ENCODE measurements around the gene NUBP1.
"Not testable (repeated sequence)": the region's sequence is repeated elsewhere in the genome, so short reads cannot be mapped to it uniquely, and the experiment has no call there.

NUBP1 gene

DNA sequence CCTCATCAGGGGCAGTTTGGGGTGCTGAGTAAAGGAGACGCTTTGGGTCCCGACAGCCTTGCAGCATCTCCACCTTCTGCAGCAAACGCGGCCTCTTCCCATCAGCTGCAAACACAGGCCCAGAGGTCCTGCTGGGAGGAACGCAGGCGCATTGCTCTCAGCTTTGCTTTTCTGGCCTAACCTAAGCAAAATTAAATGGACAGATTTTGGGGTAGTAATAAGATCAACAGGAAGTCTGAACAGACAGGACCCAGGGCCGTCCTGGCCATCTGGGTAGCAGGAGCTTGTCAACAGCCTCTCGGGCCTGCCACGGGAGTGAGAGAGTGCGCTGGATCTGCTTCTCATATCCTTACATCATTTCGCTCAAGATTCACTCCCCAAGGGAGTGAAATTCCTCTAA, 7.2 kb downstream of the NUBP1 start:
- DNase-seq (ENCODE audit: low read depth in 3 of 3, low spot score in 1 of 3), result no peak

DNA sequence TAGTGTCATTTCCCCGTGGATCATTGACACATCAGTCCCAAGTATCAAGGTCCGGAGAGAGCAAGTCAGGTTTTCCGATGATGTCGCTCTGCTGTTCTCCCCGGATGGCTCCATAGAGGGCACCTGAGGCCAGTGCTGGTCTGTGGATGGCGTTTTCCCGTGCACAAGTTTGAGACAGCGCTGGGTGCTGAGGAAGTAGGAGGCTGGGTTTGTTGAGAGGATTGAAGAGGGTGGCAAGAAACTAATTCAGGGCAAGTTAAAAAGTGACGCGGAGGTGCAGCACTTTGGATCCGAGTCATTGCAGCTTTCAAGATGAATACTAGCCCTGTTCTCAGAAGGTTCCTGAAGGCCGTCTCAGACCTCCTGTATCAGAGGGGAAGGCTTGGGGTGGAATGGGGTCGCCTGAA, 7.7 kb downstream of the NUBP1 start:
- no peak for DNase-seq (ENCODE audit: low read depth in 3 of 3, low spot score in 1 of 3)

DNA sequence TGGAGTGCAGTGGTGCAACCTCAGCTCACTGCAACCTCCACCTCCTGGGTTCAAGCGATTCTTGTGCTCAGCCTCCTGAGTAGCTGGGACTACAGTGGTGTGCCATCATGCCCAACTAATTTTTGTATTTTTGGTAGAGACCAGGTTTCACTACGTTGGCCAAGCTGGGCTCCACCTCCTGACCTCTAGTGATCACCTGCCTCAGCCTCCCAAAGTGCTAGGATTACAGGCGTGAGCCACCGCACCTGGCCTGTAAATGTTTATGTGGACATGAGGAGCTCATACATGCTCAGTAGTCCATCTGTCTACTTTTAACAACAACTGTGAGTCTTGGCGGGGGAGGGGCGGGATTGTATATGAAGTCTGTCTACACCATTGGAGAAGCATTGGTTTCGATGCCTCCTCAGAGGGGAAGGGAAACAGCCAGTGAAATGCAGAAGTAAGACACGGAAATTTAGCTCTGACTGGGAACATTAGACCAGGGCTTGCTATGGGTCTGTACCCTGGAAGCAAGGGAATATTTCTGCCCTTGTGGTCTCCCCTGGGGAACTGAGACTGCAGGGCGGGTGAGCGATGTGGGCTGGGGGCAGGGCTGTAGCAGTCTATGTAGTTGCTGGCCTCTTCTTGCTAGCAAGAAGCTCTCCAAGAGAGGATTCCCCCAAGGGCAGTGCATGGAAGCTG, 9.3 kb downstream of the NUBP1 start:
- DNase-seq (ENCODE audit: low read depth in 3 of 3, low spot score in 1 of 3), result no peak

DNA sequence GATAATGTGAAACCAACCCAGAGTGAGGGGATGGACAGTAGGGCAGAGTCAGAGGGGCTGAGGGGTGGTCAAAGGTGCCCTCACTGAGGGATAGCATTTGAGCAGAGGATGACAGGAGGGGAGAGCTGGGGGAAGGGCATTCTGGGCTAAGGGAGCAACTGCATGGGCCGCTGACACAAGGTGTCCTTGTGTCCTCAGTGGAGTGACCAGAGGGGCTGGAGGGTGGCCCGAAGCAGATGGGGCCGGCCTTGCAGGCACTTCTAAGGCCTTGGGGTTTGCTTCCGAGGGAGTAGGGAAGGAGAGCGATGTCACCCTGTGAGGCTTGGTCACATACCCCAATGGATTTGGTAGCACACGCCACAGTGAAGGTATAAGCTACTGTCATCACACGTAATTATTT, 10.0 kb downstream of the NUBP1 start:
- no peak for DNase-seq (ENCODE audit: low read depth in 3 of 3, low spot score in 1 of 3)

DNA sequence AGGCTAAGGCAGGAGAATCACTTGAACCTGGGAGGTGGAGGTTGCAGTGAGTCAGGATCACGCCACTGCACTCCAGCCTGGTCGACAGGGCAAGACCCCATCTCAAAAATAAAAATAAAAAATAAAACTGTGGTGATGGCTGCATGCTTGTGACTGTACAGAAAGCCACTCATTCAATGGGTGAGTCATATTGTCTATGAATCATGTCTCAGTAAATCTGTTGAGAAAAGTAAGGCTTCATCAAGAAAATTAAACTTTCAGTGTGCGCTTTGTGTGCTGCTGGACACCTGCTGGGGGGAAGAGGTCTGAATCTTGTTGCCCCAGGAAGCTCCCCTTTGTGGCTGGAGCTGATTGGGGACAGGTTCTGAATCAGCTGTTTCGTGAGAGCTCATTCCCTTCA, 11.3 kb downstream of the NUBP1 start:
- no peak for DNase-seq (ENCODE audit: low read depth in 3 of 3, low spot score in 1 of 3)

DNA sequence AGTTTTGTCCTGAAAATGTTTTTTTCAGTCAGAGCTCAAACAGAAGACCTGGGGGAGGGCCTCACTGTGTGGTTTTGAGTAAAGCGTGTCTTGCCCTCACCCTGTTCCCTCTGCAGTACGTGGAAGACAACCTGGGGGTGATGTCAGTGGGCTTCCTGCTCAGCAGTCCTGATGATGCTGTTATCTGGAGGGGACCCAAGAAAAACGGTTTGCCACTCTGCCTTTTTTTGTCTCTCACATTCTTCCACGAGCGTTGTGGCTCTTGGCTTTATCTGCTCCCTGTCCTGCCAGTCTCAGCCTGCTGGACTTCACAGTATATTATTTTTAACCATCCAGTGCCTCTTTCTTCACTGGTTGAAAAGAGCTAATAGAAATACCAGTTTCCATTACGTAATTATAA, 12.9 kb downstream of the NUBP1 start:
- DNase-seq (ENCODE audit: low read depth in 3 of 3, low spot score in 1 of 3), result no peak

DNA sequence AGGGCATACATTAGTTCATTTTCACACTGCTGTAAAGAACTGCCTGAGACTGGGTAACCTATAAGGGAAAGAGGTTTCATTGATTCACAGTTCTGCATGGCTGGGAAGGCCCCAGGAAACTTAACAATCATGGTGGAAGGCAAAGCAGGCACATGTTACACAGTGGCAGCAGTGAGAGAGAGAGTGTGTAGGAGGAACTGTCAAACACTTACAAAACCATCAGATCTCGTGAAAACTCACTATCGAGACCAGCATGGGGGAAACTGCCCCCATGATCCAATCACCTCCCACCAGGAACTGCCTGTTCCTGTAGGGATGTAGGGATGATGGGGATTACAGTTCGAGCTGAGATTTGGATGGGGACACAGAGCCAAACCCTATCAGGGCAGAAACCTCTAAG, 17.2 kb downstream of the NUBP1 start:
- DNase-seq (ENCODE audit: low read depth in 3 of 3, low spot score in 1 of 3), result no peak

DNA sequence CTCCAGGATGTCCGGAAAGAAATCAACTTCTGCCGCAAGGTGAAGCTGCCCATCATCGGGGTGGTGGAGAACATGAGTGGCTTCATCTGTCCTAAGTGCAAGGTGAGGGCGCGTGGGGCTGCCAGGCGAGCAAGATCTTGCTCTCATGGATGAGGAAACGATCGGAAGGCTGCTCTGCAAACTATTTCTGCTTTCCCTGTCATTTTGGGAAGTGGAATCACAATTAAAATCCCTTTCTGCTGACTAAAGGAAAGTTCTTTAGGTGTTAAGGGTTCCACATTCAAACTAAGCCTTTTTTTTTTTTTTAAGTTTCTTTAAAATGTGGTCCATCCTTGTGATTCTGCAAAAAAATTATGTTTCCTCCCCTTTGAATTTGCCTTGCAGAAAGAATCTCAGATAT, 17.7 kb downstream of the NUBP1 start:
- DNase-seq (ENCODE audit: low read depth in 3 of 3, low spot score in 1 of 3), result no peak

DNA sequence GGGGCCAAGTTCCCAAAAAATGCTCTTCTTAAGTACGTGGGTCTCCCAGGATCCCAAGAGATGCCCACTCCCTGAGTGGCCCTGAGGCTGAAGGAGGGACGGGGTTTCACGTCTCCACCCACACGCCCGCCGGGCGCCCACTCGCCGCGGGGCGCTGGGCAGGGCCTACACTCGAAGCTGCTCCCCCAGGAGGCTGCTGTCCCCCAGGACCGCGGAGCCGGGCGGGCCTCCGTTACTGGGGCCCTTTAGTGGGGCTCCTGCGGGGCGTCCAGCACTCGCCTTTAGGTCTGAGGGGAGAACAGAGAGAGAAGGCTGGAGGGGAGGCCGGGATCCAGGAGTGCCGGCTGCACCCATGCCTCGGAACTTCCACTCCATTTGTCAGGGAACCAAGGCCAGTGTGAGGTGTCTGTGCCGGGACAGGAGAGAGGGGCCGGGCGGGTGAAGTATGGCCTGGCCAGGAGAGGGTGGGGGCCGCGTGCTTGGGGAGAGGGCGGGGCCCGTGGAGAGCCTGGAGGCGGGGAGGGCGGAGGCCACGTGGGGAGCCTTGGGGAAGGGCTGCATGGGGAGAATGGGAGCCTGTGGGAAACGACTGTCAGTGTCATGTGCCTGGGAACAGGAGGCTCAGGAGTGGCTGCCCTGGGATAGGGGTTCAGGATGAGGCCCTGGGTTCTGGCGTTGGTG, 18.8 kb downstream of the NUBP1 start:
- DNase-seq (ENCODE audit: low read depth in 3 of 3, low spot score in 1 of 3), result no peak

DNA sequence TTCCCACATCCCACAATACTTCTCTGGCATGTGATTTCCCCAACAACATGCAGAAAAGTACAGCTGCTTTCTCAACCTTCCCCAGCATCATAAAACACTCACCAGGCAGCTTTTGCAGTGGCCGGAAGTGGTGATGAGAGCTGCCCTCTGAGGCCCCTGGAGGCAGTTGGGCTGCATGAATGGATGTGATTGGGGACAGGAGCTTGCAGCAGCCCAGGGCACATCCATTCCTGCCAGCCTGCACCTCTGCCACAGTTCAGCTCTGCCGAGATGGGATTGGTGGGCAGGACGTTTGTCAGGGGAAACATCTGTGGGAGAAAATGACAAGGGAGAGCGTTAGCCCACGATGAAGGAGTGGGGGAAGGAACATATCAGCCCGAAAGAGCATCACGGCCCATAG, 19.8 kb downstream of the NUBP1 start:
- DNase-seq (ENCODE audit: low read depth in 3 of 3, low spot score in 1 of 3), result no peak

DNA sequence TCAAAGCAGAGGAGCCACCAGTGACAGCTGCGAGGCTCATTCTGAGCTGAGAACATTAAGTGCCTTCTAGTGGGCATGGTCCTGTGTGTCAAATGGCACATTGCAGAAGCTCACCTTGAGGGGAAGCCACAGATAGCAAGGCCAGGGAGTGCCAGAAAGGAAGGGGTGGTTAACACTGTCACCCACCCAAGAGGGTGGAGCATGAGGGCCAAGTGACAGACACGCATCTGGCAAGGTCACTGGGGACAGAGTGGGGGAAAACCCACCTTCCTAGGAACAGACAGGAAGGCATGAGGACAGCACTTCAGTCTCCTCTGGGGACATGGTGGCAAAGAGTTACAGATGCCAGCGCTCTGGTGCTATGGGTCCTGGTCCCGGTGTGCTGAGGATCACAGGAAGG, 22.1 kb downstream of the NUBP1 start:
- no peak for DNase-seq (ENCODE audit: low read depth in 3 of 3, low spot score in 1 of 3)

DNA sequence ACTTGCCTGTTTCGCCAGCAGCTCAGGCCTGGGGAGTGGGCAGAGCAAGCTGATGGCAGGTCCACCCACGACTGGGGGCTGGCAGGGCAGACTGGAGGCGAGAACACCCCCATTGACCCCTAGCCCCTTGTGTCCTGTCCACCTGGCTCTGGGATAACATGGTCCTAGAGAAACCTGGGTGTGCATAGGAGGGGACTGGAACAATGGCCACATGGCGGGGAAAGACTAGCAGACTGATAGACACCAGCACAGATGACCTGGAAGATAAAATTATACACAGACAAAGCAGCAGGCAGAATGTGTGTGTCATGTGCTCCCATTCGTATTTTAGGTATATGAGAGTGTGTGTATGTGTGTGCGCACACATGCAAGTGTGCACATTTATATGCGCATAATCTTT, 23.5 kb downstream of the NUBP1 start:
- DNase-seq (ENCODE audit: low read depth in 3 of 3, low spot score in 1 of 3), result no peak

DNA sequence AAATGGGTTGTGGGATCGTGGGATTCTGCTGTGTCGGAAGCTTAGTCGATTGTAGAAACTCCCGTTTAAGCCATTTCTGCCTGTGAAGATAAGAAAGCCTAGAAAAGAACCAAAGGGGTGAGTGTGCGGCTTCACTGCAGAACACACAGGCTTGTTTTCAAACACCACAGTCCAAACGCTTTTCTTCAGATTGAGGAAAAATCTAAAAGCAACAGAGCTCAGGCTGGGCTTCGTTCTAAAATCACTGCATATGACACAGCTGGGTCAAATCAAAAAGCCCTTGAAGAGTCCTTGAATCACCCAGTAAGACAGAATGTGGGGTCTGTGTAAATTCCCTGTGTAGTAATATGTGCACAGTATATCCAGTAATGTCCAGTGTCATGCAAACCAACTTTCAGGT, 25.7 kb downstream of the NUBP1 start:
- DNase-seq (ENCODE audit: low read depth in 3 of 3, low spot score in 1 of 3), result no peak

DNA sequence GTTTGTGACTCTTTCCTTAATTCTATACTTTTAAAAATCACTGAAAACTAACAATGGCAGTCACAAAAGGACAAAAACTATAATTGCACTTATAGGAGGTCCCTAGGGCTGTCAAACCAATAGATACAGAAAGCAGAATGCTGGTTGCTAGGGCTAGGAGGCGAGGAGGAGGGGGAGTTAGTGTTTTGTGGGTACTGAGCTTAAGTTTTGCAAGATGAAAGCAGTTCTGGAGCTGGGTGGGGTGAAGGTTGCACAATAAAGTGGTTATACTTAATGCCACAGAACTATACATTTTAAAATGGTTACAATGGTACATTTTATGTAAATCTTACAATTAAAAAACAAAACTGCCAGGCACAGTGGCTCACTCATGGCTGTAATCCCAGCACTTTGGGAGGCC, 27.3 kb downstream of the NUBP1 start:
- DNase-seq (ENCODE audit: low read depth in 3 of 3, low spot score in 1 of 3), result no peak

DNA sequence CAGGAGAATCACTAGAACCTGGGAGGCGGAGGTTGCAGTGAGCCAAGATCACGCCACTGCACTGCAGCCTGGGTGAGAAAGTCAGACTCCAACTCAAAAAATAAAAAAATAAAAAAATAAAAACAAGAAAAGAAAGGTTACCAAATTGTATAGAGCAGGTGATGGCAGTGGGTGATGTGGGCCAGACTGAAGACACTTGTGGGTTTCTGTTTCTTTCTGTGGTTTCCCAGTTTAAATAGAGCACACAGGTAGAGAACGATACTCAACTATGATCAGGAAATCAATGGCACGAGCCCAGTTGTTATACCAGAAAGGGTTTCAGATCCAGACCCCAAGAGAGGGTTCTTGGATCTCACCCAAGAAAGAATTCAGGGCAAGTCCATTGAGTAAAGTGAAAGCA, 32.6 kb downstream of the NUBP1 start:
- DNase-seq (ENCODE audit: low read depth in 3 of 3, low spot score in 1 of 3), result no peak

DNA sequence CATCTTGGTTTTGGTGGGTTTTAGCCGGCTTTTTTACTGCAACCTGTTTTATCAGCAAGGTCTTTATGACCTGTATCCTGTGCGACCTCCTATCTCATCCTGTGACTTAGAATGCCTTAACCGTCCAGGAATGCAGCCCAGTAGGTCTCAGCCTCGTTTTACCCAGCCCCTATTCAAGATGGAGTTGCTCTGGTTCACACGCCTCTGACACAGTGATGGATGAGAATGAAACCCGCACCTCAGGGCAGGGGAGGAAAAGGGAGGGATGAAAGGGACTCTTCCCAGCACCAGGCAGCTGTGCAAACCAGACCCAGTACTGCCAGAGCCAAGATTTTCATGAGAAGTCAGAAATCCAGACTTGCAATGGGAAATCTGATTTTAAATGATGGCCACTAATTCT, 33.3 kb downstream of the NUBP1 start:
- not testable (repeated sequence) for DNase-seq (ENCODE audit: low read depth in 3 of 3, low spot score in 1 of 3)

DNA sequence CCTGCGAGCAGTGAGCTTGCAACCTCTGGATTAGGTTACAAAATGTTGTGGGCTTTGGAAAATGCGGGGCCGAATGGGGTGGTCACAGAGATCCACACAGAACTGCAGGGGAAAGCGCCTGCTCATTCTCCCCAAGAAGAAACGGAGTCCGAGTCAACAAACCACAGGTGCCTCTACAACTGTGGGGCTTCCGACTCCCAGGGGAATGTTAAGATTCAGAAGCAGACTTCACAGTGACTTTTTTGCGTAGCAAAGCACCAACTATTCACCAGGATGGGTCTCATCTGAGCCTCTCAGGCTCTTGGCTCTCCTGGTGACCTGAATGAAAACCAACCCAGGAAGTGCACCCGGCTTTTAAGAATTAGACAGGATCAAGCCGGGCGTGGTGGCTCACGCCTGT, 33.7 kb downstream of the NUBP1 start:
- DNase-seq (ENCODE audit: low read depth in 3 of 3, low spot score in 1 of 3), result no peak

DNA sequence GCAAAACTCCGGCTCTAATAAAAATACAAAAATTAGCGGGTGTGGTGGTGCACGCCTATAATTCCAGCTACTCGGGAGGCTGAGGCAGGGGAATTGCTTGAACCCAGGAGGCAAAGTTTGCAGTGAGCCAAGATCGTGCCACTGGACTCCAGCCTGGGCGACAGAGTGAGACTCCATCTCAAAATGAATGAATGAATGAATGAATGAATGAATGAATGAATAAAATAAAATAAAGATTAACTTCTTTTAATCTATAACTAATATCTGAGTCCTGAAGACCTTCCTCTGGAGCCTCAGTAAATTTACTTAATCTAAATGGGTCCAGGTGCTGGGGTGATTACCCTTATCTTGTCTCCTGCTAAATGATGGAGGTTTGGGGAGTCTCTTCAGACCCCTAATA, 36.3 kb downstream of the NUBP1 start:
- DNase-seq (ENCODE audit: low read depth in 3 of 3, low spot score in 1 of 3), result not testable (repeated sequence)

DNA sequence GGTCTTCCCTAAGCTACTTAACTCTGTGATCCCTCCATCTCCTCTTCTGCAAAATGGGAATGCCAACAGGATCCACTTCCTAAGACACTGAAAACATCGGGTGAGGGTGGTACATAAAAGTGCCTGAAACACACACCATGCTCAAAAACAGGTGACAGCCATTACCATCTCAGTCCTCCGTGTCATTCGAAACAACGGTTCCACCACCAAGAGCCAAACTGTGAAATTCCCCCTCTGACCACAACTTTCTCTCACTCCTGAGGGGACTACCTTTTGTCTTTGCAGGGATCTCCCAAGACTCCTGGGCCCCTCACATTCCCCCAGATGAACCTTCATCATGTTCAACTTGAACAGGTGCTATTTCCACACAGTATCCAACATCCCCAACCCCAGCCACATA, 37.0 kb downstream of the NUBP1 start:
- no peak for DNase-seq (ENCODE audit: low read depth in 3 of 3, low spot score in 1 of 3)

DNA sequence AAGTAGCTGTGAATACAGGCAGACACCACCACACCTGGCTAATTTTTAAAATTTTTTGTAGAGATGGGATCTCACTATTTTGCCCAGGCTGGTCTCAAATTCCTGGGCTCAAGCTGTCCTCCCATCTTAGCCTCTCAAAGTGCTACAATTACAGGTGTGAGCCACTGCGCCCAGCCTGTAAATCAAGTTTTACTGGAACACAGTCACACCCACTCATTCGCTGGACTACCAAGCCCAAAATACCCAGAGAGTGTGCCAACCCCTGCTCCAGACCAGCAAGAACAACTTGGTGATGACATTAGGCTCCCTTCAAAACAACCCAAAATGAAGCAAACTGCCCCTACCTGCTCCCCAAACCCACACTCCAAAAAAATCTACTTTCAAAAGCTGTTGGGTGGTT, 39.0 kb downstream of the NUBP1 start:
- DNase-seq (ENCODE audit: low read depth in 3 of 3, low spot score in 1 of 3), result no peak

DNA sequence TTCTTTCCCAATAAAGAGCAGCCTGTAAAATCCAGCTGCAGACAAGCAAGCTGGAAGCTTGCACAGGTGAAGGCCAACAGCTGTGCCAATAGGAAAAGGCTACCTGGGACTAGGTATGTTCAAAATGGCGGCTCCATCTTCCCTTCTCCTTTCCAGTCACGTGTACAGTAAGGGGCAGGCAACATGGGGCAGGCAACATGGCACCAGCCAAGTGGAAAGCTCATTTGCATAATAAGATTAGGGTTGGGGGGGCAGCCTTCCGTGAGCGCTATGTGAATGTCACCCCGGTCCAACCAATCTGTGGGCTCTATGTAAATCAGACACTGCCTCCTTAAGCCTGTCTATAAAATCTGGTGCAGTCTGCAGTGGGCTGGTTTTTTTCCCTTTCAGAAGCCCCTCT, 43.7 kb downstream of the NUBP1 start:
- no peak for DNase-seq (ENCODE audit: low read depth in 3 of 3, low spot score in 1 of 3)

DNA sequence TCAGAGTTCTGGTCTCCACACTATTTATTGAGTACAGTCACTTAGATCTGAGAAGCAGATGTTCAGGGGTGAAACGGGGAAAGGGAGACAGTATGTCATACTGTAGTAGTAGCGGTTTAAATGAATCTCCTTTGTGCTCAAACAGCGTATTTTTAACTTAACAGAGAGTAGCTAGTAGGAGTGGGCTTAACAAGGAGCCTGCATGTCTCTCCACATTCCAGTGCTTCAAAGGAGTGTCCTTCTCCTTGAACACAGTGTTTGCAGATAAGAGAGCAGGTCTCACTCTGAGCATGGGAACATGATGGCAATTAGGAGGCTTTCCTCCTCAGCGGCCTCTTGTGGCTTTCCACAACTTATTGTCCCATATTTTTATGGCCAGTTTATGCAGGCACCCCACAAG, 45.0 kb downstream of the NUBP1 start:
- not testable (repeated sequence) for DNase-seq (ENCODE audit: low read depth in 3 of 3, low spot score in 1 of 3)

DNA sequence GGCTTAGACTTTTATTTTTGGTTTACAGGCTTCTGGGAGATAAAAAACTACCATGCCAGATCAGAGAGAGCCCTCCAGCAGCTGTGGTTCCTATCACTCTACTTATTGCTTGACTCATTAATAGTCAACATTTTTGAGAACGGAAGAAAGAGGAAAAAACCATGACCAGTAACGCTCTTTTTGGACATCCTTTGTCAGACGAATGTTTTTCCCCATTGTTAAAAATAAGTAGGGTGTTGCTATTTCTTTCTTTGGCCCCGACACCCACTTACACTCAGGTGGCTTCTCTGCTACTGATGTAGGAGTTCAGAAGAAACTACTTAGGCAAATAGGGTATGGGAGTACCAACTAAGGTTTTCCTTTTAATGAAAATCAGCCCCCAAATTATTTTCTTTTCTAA, 47.4 kb downstream of the NUBP1 start:
- DNase-seq (ENCODE audit: low read depth in 3 of 3, low spot score in 1 of 3), result no peak
